T-cell (primary cell): ENCODE data around the gene GK2. TPM values are rescaled to one million over a fixed set of nuclear protein-coding genes. Genes with fewer than 3 reads are reported as not detected.

Source experiments
- ATAC-seq, 4 experiments: fragments of 200-7000 bp in 3 of 4; fragments of 150-1000 bp in 1 of 4; cut with Tn5 transposase; replicated peaks in 1 of 4; 1 replicate in 3 of 4; 2 replicates in 1 of 4; pipeline ENCODE4 v1.10.0; 2021; ENCODE audit warnings: moderate library complexity in 3 of 4, mild to moderate bottlenecking in 2 of 4, moderate number of reproducible peaks in 1 of 4
- CTCF ChIA-PET, 2 donors: fragments of 300-600 bp; sonication (Branson Sonifier 250); formaldehyde crosslinking; loops; one replicate each; lab custom pipeline; 2022; ENCODE audit warnings: antibody characterized with exemption in 2 of 2; lab: Charles Lee
- POLR2A ChIA-PET, 2 donors: fragments of 300-600 bp; sonication (Branson Sonifier 250); formaldehyde crosslinking; loops; one replicate each; lab custom pipeline; 2022; ENCODE audit warnings: antibody characterized with exemption in 2 of 2; lab: Charles Lee
- DNase-seq, 35 experiments: peaks; one replicate each; pipeline versions ENCODE4 v3.0.0 to v3.0.0-alpha.2; 2013 to 2023
- H3K27ac ChIP-seq: one replicate; pipeline ENCODE4 v1.5.1; 2013; ENCODE audit warnings: low read length
- H3K27me3 ChIP-seq, 2 experiments: replicated peaks in 1 of 2; 1 replicate in 1 of 2; 2 replicates in 1 of 2; pipeline versions ENCODE4 v1.6.1 to v1.7.0; 2013; ENCODE audit warnings: low read length in 1 of 2, mixed read lengths in 1 of 2; ENCODE audit not compliant: control insufficient read depth in 2 of 2, insufficient read depth in 2 of 2; ENCODE audit errors: extremely low read depth in 1 of 2
- H3K36me3 ChIP-seq, 2 donors: 1 replicate in 1 of 2; 2 replicates in 1 of 2; pipeline versions ENCODE4 v1.6.1 to v1.7.0; 2013; ENCODE audit warnings: low read length in 1 of 2; ENCODE audit not compliant: control insufficient read depth in 2 of 2, insufficient read depth in 1 of 2; ENCODE audit errors: extremely low read depth in 1 of 2
- H3K4me1 ChIP-seq, 2 experiments: 1 replicate in 1 of 2; 2 replicates in 1 of 2; pipeline versions ENCODE4 v1.6.1 to v1.7.0; 2013; ENCODE audit warnings: low read length in 2 of 2, mixed read lengths in 1 of 2; ENCODE audit not compliant: insufficient read depth in 2 of 2, control insufficient read depth in 1 of 2; ENCODE audit errors: extremely low read depth in 1 of 2
- H3K4me3 ChIP-seq, 2 donors: 1 replicate in 1 of 2; 2 replicates in 1 of 2; pipeline versions ENCODE4 v1.5.1 to v1.7.0; 2013; ENCODE audit warnings: mild to moderate bottlenecking in 2 of 2, low read length in 1 of 2, moderate library complexity in 1 of 2; ENCODE audit not compliant: control insufficient read depth in 1 of 2; ENCODE audit errors: extremely low read depth in 1 of 2
- H3K9me3 ChIP-seq: 2 replicates; pipeline ENCODE4 v1.7.0; 2013
- H3K27ac Mint-ChIP-seq, 2 donors: one replicate each; pipeline ENCODE4 v1.8.0; 2020 to 2021; ENCODE audit warnings: mild to moderate bottlenecking in 2 of 2, mixed read lengths in 2 of 2
- H3K27me3 Mint-ChIP-seq, 2 donors: one replicate each; pipeline ENCODE4 v1.8.0; 2021 to 2022; ENCODE audit warnings: mixed read lengths in 2 of 2
- H3K36me3 Mint-ChIP-seq: one replicate; pipeline ENCODE4 v1.8.0; 2021; ENCODE audit warnings: mixed read lengths
- H3K4me1 Mint-ChIP-seq, 3 donors: one replicate each; pipeline ENCODE4 v1.8.0; 2020 to 2022; ENCODE audit warnings: mixed read lengths in 3 of 3, mild to moderate bottlenecking in 1 of 3
- H3K4me3 Mint-ChIP-seq, 3 donors: one replicate each; pipeline ENCODE4 v1.8.0; 2020 to 2022; ENCODE audit warnings: mild to moderate bottlenecking in 3 of 3, mixed read lengths in 3 of 3, moderate library complexity in 3 of 3
- H3K9me3 Mint-ChIP-seq, 3 donors: one replicate each; pipeline ENCODE4 v1.8.0; 2020 to 2022; ENCODE audit warnings: mixed read lengths in 3 of 3
- WGBS: methylation state at CpG from one replicate; pipeline ENCODE4 v1.1.5; 2013; ENCODE audit warnings: missing lambda C conversion rate; ENCODE audit not compliant: insufficient coverage; 5-methylcytosine and 5-hydroxymethylcytosine counted together
- total RNA-seq, 35 experiments: library from RNA in 6 of 35; stranded (reverse) in 6 of 35; fragments of 120-200 nt in 1 of 35; gene quantifications; one replicate each; pipeline versions ENCODE4 v1.2.1 to v1.2.4 and lab custom pipeline; 2013 to 2026

GK2 gene
- total RNA-seq, 5 donors from 2014 or later (not counting 1 experiment from before 2014, with no cell fraction given) = not detected

DNA sequence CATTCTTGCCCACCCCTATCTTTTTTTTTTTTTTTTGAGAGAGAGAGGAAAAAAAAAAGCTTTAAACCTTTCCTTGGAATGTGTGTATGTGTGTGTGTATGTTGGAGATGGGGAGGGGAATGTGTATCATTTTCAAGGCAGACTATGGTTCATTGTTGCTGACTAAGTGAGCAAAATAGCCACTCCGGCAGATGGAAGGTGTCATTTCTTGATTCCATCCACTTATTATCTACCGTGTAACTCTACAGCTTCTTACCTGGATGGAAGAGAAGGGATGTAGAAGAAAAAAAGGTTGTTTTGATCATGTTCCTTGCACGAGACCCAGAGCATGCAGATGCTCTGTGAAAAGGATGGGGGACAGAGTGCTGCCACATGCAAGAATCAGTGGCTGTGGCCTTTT is 5.9 kb upstream of the GK2 start:
- 78% methylated on average over 1 of the region's 3 CpGs for WGBS
- Histone ChIP-seq H3K4me1 (no peaks in the 10 kb centered on the region), H3K36me3 (no peaks in the 10 kb centered on the region), H3K27me3 (no peaks in the 10 kb centered on the region), H3K9me3 (no peaks in the 10 kb centered on the region), H3K4me3 (no peak overlapping the region), H3K27ac (no peak overlapping the region)
- Mint-ChIP-seq H3K27me3 (no peaks in the 10 kb centered on the region), H3K4me1 (no peaks in the 10 kb centered on the region), H3K36me3 (no peaks in the 10 kb centered on the region), H3K9me3 (peaks cover 0 to 4% (median 0%) of the 10 kb centered on the region in 3 donors), H3K4me3 (no peak overlapping the region), H3K27ac (no peak overlapping the region)
- POLR2A ChIA-PET = no interaction called here
- DNase-seq = no peak
- no peak for ATAC-seq
- CTCF ChIA-PET = no interaction called here

DNA sequence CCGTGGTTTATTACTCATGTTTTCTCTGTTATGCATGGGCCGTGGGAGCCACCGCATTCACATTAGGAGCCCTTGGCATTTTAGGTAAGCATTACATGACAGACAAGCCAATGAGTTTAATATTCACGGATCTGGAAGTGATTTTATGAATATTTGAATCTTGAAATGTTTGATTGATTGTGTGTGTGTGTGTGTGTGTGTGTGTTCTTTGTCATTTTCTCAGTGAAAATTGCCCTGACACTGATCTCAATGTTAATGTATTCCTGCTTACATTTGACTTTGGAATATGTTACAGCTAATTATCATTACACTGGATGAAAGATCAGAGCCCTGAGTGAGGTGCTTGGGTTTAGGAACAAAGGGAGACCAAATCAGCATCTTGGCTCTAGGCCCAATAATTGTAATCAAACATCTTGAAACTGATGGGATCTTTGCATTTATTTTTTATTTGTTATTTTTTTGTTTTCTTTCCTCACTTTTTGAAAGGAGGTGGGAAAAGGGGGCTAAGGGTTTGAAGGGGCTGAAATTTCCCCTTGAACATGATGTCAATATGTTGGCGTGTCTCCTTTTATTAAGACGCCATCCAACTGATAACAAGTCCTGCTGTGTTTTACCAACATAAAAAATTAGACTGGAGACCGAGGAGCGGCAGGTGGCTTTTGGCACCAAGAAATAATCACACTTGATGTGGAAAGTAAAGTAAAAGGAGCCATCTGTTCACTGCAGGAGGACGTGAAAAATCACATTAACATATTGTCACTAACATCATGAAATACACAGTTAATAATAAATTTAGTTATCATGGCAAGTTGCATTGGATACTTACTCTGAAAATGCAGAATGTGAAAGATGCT is 5.2 kb upstream of the GK2 start:
- Mint-ChIP-seq H3K4me1 (no peaks in the 10 kb centered on the region), H3K27ac (no peak overlapping the region), H3K36me3 (no peaks in the 10 kb centered on the region), H3K27me3 (no peaks in the 10 kb centered on the region), H3K4me3 (no peak overlapping the region), H3K9me3 (peaks cover 0 to 10% (median 0%) of the 10 kb centered on the region in 3 donors)
- no peak overlapping the region for H3K4me3 ChIP-seq
- no peaks in the 10 kb centered on the region for H3K4me1 ChIP-seq
- ATAC-seq = no peak
- 73% methylated on average over 4 of the region's 9 CpGs for WGBS
- H3K36me3 ChIP-seq = no peaks in the 10 kb centered on the region
- ChIA-PET POLR2A (no interaction called here), CTCF (no interaction called here)
- H3K27me3 ChIP-seq = no peaks in the 10 kb centered on the region
- no peak overlapping the region for H3K27ac ChIP-seq
- DNase-seq = no peak
- no peaks in the 10 kb centered on the region for H3K9me3 ChIP-seq

DNA sequence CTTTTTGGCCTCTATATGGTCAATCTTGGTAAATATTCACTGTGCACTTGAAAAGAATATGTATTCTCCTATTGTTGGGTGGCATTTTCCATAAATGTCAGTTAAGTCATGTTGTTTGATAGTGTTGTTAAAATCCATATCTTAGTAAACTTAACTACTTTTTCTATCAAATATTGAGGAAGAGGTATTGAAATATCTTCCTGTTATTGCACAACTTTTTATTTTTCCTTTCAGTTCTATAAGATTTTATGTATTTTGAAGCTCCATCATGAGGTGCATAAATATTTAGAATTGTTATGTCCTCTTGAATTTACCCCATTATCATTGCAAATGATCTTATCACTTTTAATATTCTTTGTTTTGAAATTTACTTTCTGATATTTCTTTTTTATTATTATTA is 3.4 kb downstream of the GK2 start:
- ChIA-PET POLR2A (no interaction called here), CTCF (no interaction called here)
- no peaks in the 10 kb centered on the region for H3K36me3 Mint-ChIP-seq
- DNase-seq (no peak), ATAC-seq (no peak)
- H3K27ac Mint-ChIP-seq = no peak overlapping the region
- H3K4me1 ChIP-seq = no peaks in the 10 kb centered on the region
- no peak overlapping the region for H3K4me3 ChIP-seq
- H3K36me3 ChIP-seq = no peaks in the 10 kb centered on the region
- H3K27me3 Mint-ChIP-seq = peaks cover 0 to 7% of the 10 kb centered on the region in 2 donors
- no peaks in the 10 kb centered on the region for H3K4me1 Mint-ChIP-seq
- H3K4me3 Mint-ChIP-seq = no peak overlapping the region
- H3K27me3 ChIP-seq = no peaks in the 10 kb centered on the region
- no peaks in the 10 kb centered on the region for H3K9me3 ChIP-seq
- H3K9me3 Mint-ChIP-seq = peaks cover 0 to 10% (median 0%) of the 10 kb centered on the region in 3 donors
- H3K27ac ChIP-seq = no peak overlapping the region

GRCh38 chr4:79403356-79403755 is 4.7 kb downstream of the GK2 start:
- Histone ChIP-seq H3K36me3 (no peaks in the 10 kb centered on the region), H3K4me1 (no peaks in the 10 kb centered on the region), H3K4me3 (no peak overlapping the region), H3K27me3 (no peaks in the 10 kb centered on the region), H3K9me3 (no peaks in the 10 kb centered on the region), H3K27ac (no peak overlapping the region)
- no peak overlapping the region for H3K4me3 Mint-ChIP-seq
- H3K36me3 Mint-ChIP-seq = no peaks in the 10 kb centered on the region
- H3K4me1 Mint-ChIP-seq = no peaks in the 10 kb centered on the region
- ChIA-PET CTCF (no interaction called here), POLR2A (no interaction called here)
- peaks cover 0 to 5% (median under 1%) of the 10 kb centered on the region in 3 donors for H3K9me3 Mint-ChIP-seq
- WGBS = no CpG with 5 or more reads among the region's 1 CpG
- peaks cover 0 to 7% of the 10 kb centered on the region in 2 donors for H3K27me3 Mint-ChIP-seq
- no peak for DNase-seq
- ATAC-seq = no peak
- no peak overlapping the region for H3K27ac Mint-ChIP-seq

- ChIA-PET CTCF (no interaction called here), POLR2A (interaction anchor here in 1 of 2 donors (1.1 kb wide), 1 partner anchor 1640 kb away, joined by 5 read pairs; no protein-coding TSS in a partner anchor)
- H3K27ac Mint-ChIP-seq = no peak overlapping the region
- Histone ChIP-seq H3K36me3 (no peaks in the 10 kb centered on the region), H3K4me3 (no peak overlapping the region), H3K9me3 (no peaks in the 10 kb centered on the region), H3K27me3 (no peaks in the 10 kb centered on the region), H3K27ac (no peak overlapping the region), H3K4me1 (no peaks in the 10 kb centered on the region)
- no peak overlapping the region for H3K4me3 Mint-ChIP-seq
- H3K36me3 Mint-ChIP-seq = no peaks in the 10 kb centered on the region
- H3K4me1 Mint-ChIP-seq = no peaks in the 10 kb centered on the region
- H3K9me3 Mint-ChIP-seq = peaks cover 0 to 5% (median 0%) of the 10 kb centered on the region in 3 donors
- DNase-seq (no peak), ATAC-seq (no peak)
- peaks cover 0 to 7% of the 10 kb centered on the region in 2 donors for H3K27me3 Mint-ChIP-seq
- WGBS = no CpG with 5 or more reads among the region's 1 CpG
These were observed 5.6 kb downstream of the GK2 start for GRCh38 chr4:79402332-79402851.

DNA sequence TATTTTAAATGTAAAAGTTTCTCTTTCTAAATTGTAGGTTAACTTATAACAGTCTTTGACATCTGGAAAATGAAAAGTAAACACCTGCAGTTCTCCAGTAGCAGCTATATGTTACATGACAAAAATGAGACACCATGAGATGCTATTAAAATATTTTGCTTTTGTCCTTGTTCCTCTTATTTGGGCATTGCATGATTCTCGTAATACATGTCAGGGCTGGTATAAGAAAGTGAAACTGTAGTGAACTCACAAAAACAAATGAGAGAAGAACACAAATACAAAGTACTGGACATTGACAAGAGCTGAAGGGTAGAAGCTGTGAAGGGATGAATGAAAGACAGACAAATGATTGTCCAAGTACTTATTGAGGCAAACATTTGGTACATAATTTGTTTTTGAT is 9.0 kb downstream of the GK2 start:
- ChIA-PET POLR2A (no interaction called here), CTCF (no interaction called here)
- H3K27me3 Mint-ChIP-seq = no peaks in the 10 kb centered on the region
- Histone ChIP-seq H3K36me3 (no peaks in the 10 kb centered on the region), H3K27ac (no peak overlapping the region), H3K4me1 (no peaks in the 10 kb centered on the region), H3K4me3 (no peak overlapping the region), H3K9me3 (no peaks in the 10 kb centered on the region), H3K27me3 (no peaks in the 10 kb centered on the region)
- no peaks in the 10 kb centered on the region for H3K36me3 Mint-ChIP-seq
- no peaks in the 10 kb centered on the region for H3K4me1 Mint-ChIP-seq
- WGBS = no CpG with 5 or more reads among the region's 1 CpG
- DNase-seq (no peak), ATAC-seq (no peak)
- H3K4me3 Mint-ChIP-seq = no peak overlapping the region
- H3K9me3 Mint-ChIP-seq = peaks cover 0 to 5% (median 0%) of the 10 kb centered on the region in 3 donors
- no peak overlapping the region for H3K27ac Mint-ChIP-seq
